GM12801 (cell line): Measurements from ENCODE around the gene GIT2.

Source experiments
- CTCF ChIP-seq: IDR thresholded peaks from one replicate; pipeline ENCODE4 v1.5.1; 2011; ENCODE audit warnings: control low read depth; ENCODE audit not compliant: insufficient read length; ENCODE audit errors: extremely low read depth

The GIT2 gene

GRCh38 chr12:109899783-109900751 lies 96.1 kb downstream of the GIT2 start, which contains the start of gene TCHP:
TSS of gene TCHP (plus strand) at chr12:109900274. CDS start at chr12:109903027, 2,753 bp downstream.
- no peak for TF ChIP-seq CTCF

- no peak for TF ChIP-seq CTCF
Measured at GRCh38 chr12:109897029-109897428, 99.1 kb downstream of the GIT2 start.

- TF ChIP-seq CTCF: no peak
Measured at GRCh38 chr12:109896188-109896587, 100.0 kb downstream of the GIT2 start.

- TF ChIP-seq CTCF: no peak
Measured at GRCh38 chr12:109894939-109895338, 101.2 kb downstream of the GIT2 start.

GRCh38 chr12:109893261-109893995 lies 102.7 kb downstream of the GIT2 start:
- TF ChIP-seq CTCF: no peak

- no peak for TF ChIP-seq CTCF
Measured at GRCh38 chr12:109892748-109893147, 103.4 kb downstream of the GIT2 start.

GRCh38 chr12:109892165-109892715 lies 103.9 kb downstream of the GIT2 start:
- TF ChIP-seq CTCF: no peak
